Measurements from ENCODE around the gene AAK1.

AAK1 gene

DNA sequence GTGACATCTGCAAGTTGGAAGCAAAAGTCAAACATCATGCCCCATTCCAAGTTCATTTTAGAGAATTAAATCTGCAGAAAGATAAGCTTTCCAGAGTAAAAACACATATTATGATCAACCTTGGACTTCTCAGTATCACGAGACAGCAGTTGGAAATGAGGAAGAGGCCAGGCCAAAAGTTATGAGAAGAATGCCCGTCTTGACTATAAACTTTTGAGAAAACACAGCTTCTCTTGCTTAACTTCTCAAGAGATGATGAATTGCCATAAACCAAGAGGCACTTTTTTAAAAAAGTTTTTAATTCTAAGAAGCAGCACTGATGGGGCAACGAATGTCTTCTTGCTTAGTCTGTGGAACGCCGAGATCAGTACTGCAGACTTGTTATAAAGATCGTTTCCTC lies 153.7 kb downstream of the AAK1 start:
- no peak for DNase-seq (ENCODE audit: low spot score)

- no peak for DNase-seq (ENCODE audit: low spot score)
These were observed 159.8 kb downstream of the AAK1 start for GRCh38 chr2:69483696-69484095.

GRCh38 chr2:69483024-69483423 lies 160.5 kb downstream of the AAK1 start:
- no peak for DNase-seq (ENCODE audit: low spot score)

GRCh38 chr2:69482471-69482870 lies 161.1 kb downstream of the AAK1 start:
- DNase-seq (ENCODE audit: low spot score) = no peak

DNA sequence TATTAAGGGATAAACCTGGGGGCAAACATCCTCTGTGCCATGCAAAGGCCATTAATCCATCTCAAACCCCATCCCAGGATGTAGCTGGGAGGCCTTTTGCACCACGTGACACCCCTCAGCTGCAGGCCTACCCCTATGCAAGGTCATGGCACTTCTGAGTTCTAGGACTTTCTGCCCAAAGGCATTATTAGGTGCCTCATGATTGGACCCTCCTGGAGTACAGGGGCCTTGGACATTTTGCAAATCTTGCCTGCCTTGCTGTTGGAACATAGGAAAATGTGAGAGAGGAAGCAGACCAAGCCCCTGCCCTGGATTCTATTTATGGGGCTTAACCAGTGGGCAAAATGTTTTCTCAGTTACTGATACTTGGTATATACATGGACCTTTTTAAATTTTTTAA lies 162.1 kb downstream of the AAK1 start:
- no peak for DNase-seq (ENCODE audit: low spot score)

DNA sequence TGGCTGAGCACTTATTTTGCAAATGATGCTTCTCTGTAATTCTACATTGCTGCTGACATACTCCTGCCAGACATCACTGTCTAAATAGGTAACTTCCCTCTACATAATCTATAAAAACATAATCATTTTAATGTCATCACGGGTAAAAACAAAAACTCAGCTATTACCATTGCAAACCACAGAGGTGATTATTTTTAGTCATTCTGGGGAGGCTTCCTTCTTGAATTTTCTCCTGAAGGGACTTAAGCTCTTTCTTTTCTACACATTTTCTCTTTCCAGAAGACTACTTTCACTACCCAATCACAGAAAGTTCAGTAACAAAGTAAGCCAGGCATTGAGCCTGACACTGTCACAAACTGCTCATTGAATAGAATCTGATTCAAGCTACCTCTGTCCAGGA lies 165.9 kb downstream of the AAK1 start:
- no peak for DNase-seq (ENCODE audit: low spot score)

- no peak for DNase-seq (ENCODE audit: low spot score)
These were observed 168.9 kb downstream of the AAK1 start for GRCh38 chr2:69474688-69475087.

GRCh38 chr2:69471793-69472192 lies 171.7 kb downstream of the AAK1 start:
- DNase-seq (ENCODE audit: low spot score) = no peak

DNA sequence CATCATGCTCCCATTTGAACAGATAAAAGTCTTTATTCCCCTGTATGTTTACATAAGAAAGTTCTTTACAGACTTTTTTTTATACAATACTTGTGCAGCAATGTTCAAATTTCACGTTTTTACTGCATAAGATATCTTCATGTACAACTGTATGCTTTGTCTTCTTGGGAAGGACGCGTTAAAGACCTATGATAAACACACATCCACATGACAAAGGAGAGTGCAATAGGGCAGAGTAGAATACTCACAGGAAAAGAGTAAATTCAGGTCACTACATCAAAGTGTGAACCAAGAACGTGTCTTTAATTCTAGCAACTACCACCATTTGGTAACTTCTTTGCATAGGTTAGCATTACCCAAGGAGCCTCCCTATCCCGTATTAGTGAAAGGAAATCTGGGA lies 172.6 kb downstream of the AAK1 start:
- no peak for DNase-seq (ENCODE audit: low spot score)

DNA sequence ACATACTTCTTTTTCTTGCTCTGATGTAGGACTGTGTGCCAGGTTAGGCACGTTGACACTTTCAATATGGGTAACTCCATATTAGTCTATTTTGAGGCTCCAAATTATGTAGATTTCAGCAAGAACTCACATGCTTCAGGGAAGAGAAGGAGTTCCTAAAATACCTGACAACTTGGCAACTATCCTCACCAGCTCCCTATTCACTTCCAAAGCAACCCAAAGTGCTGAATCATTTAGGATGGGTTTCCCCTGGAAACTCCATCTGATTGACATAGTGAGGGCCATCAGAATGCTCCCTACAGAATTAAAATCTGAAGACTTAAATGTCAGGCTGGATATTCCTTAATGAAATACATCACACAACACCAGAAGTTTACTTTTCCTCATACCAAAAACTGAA lies 173.8 kb downstream of the AAK1 start:
- no peak for DNase-seq (ENCODE audit: low spot score)

GRCh38 chr2:69469375-69469774 lies 174.2 kb downstream of the AAK1 start:
- DNase-seq (ENCODE audit: low spot score) = no peak

GRCh38 chr2:69466728-69467127 lies 176.8 kb downstream of the AAK1 start:
- no peak for DNase-seq (ENCODE audit: low spot score)

DNA sequence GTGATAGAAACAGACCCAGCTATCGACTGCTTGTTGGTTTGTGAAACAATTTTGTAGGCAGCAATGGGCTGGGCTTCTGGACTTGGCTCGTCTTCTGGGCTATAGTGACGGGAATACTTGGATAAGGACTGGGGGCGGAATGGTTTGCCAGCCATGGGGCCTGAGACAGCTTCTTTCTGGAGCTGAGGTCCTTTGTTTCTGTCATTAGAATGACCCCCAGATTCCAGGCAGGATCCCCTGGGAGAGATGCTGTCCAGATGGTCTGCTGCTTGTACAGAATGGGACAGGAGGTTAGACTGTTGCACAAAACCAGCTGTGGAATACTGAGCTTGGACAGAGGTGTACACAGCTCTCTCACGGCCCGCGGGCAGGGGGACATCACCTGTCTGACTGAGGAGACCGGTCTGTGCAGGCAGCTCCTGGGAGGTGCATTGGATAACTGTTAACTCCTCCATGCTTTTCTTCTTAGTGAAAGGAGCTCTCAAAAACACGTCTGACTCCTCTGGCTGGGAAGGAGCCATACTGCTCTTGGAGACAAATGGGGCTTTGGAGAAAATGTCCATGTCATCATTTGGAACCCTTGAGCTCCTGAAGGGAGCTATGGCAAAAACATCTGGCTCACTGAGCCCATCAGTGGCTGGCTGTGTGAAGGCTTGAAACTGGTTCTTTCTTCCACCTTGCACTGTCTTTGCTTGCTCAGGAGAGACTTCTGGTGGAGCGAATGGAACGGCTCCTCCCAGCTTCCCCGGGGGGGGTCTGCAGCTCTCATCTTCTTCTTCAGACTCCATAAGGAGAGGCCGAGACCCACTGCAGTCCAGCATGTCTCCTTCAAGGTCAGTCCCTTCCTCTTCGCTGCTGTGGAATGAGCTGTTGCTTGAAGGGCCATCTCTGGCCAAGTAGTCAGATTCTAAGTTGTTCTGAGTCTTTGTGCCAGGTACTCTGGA lies 177.8 kb downstream of the AAK1 start:
- DNase-seq (ENCODE audit: low spot score) = no peak

- DNase-seq (ENCODE audit: low spot score) = peak; percentile 81
These were observed 179.0 kb downstream of the AAK1 start for GRCh38 chr2:69464575-69464974.

GRCh38 chr2:69462780-69463179 lies 180.8 kb downstream of the AAK1 start:
- DNase-seq (ENCODE audit: low spot score) = no peak

DNA sequence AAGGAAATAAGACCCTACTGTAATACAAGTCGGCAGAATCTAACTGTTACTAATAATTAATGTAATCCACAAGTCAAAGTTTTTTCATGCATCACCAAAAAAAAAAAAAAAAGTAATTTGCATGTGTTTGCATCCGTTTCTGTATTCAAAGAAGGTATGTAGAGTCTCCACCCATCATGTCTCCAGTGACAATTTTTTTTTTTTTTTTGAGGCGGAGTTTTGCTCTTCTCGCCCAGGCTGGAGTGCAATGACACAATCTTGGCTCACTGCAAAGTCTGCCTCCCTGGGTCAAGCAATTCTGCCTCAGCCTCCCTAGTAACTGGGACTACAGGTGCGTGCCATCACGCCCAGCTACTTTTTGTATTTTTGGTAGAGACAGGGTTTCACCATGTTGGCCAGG lies 182.1 kb downstream of the AAK1 start:
- DNase-seq (ENCODE audit: low spot score) = no peak

DNA sequence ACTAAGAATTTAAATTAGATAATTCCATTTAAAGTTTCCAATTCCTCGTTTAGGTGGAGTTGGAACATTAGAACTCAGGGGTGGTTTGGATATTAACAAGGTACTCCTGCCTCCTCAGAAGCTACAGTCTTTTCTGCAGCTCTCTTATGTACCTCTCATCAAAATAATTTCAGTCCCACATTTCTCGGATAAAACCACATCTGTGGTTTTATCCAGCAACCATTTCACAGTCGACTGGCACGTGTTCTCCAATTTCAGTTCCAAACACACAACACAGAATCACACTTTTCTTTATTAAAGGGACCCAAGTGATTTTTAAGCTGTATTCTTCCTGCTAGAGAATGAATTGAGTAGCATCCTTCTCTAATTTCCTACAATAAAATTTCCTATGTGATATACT lies 183.6 kb downstream of the AAK1 start:
- no peak for DNase-seq (ENCODE audit: low spot score)

- DNase-seq (ENCODE audit: low spot score) = no peak
These were observed 186.5 kb downstream of the AAK1 start for GRCh38 chr2:69456950-69457445.

DNA sequence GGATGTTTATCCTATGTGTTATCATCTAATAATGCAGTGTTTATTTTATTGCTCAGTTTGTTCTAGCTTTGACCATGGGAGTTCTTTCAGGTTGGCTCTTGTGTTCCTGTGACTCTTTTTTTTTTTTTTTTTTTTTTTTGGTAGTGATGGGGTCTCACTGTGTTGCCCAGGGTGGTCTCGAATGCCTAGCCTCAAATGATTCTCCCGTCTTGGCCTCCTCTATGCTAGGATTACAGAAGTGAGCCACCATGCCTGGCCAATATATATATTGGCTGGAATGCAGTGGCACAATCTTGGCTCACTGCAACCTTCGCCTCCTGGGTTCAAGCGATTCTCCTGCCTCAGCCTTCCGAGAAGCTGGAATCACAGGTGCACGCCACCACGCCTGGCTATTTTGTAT lies 187.4 kb downstream of the AAK1 start:
- DNase-seq (ENCODE audit: low spot score) = no peak

DNA sequence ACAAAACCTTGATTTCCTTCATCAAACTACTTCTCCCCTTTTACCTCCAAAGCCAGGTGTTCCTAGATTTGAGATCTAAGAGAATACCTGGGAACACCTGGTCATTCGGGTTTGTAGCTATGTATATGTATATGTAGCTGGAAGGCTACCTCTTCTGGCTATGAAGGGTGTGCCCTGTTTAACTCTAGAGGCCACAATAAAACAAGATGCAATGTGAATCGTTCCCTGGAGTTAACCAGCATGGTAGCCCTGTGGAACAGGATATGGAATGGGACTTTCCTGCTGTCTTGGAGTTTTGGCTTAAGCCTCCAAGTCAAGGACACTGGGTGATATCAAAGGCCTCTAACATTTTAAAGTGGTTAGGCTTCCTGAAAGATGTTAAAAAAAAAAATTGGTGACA lies 188.6 kb downstream of the AAK1 start:
- DNase-seq (ENCODE audit: low spot score) = no peak

DNA sequence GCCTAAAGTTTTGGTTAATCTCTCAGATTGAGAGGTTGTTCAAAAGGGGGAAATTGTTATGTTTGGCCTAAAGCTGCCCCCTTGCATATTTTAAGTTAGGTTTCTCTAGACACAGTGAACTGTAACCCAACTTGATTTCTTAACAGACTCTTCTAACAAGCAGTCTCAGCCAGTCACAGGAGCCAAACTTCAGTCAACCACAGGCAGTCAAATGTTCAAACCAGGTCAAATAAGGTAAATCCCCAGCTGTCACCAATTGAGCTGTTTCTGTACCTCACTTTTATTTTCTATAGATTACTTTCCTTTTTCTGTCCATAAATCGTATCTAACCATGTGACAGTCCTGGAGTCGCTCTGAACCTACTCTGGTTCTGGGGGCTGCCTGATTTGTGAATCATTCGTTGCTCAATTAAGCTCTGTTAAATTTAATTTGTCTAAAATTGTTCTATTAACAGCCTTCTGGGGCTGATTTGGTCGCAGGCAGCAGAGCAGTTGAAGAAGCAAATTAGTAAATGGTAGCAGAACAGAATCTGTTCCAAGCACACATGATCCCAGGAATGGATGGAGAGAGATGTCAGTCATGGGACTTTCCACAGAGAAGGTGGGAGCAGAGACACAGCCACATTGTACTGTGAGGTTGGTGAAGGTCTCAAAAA lies 189.9 kb downstream of the AAK1 start:
- DNase-seq (ENCODE audit: low spot score) = no peak

DNA sequence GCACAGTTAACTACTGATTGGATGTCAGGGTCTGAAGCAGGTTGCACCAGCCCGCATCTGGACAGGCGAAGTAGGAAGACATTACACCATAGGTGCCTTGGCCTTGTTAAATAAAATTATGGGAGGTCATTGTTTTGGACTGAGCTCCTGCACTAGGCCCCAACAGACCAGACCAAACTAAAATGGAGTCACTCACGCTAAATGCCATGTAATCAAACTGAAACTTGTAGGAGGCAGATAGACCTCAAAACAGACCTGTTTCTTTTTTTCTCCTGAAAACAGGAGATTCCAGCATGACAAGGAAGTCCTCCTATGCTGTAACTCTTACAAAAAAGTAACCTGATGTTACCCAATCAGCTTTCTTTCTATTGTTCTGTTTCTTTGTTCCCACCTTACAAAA lies 190.9 kb downstream of the AAK1 start:
- no peak for DNase-seq (ENCODE audit: low spot score)

DNA sequence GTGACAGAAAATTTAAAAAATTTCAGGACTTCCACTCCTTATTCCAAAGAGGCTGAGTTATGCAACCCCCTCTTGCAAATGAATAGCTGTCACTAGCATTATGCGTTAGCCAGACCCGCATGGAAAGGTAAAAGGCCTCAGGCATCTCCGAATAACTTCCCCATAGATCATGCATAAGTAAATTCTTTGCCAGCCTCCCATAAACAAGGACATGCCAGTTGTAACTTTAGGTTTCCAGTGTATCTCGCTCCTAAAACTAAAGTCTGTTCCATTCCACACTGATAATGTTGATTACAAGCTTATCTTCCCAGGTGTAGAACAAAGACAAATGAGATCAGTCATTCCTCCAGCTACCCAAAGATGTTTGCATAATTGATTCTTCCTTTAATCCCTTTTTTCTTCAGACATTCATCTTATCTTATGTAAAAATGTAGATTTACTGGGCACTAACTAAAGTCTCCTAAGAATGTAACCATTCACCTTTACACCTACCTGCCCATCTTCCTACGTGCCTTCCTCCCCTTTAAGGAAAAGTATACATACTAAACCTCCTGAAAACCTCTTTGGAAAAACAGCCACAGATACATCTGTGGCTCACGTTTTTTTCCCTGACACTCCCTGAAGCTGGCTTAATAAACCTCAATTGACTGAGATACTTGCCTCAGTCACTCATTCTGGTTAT lies 192.7 kb downstream of the AAK1 start:
- DNase-seq (ENCODE audit: low spot score) = no peak

Data from GM03348 (cell line).